ENCODE measurements around the gene IFT122.

GRCh38 chr3:129441215-129441614, 1.2 kb downstream of the IFT122 start:
- TF ChIP-seq CTCF (IDR thresholded peaks at IDR 0.05) (no peak), EP300 (IDR thresholded peaks at IDR 0.05) (no peak), POLR2A (IDR thresholded peaks at IDR 0.05) (no peak)
